ENCODE results near the gene FOXP1. TPM values are rescaled to one million over a fixed set of nuclear protein-coding genes. Genes with fewer than 3 reads are reported as not detected.

Gene FOXP1
- polyA plus RNA-seq, 1 donor (not counting 4 experiments of a cell fraction or from before 2014, with no cell fraction given) = 14.6 TPM

DNA sequence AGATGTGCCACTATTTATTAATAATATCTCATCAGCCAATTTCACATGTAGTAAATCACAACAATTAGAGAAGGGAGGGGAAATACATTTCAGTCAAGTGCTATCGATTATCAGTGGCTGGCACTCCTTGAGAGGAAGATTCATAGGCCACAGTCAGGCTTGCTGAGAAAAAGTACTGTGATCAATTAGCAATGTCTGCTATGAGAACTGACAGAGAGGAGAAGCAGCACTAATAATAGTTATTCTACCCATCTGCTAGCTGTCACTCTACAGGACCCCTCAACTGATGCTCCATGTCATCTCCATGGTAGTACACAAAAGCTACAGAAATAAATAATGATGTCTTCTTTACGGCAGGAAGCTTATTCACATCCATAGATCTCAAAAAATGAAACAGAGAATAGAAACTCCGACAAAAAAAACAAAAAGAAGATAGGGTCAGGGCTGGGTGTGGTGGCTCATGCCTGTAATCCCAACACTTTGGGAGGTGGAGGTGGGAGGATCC is 351.3 kb downstream of the FOXP1 start:
- Histone ChIP-seq H3K9me3 (ENCODE audit: control insufficient read depth, low read depth, low read length) (no peaks in the 10 kb centered on the region), H4K20me1 (ENCODE audit: control insufficient read depth, extremely low read depth, insufficient read depth, low read length) (no peaks in the 10 kb centered on the region), H3K36me3 (ENCODE audit: control insufficient read depth in 2 of 2, extremely low read depth in 1 of 2, insufficient read depth in 2 of 2, low read length in 2 of 2) (no peaks in the 10 kb centered on the region), H3K9me1 (ENCODE audit: control insufficient read depth, extremely low read depth, insufficient read depth, low read length) (no peaks in the 10 kb centered on the region), H2AFZ (ENCODE audit: control insufficient read depth, low read length) (no peak overlapping the region), H3K79me2 (ENCODE audit: control insufficient read depth, insufficient read depth, low read length) (no peaks in the 10 kb centered on the region), H3K4me3 (ENCODE audit: control insufficient read depth in 2 of 3, extremely low read depth in 1 of 3, insufficient read depth in 2 of 3, low read depth in 1 of 3, low read length in 3 of 3) (no peak overlapping the region), H3K4me1 (ENCODE audit: control insufficient read depth, extremely low read depth, insufficient read depth, low read length) (no peaks in the 10 kb centered on the region), H3K9ac (ENCODE audit: control insufficient read depth, extremely low read depth, insufficient read depth, low read length) (no peak overlapping the region), H3K27me3 (ENCODE audit: control insufficient read depth, extremely low read depth, insufficient read depth, low read length) (no peaks in the 10 kb centered on the region), H3K4me2 (ENCODE audit: control insufficient read depth, extremely low read depth, insufficient read depth, low read depth, low read length) (no peak overlapping the region), H3K27ac (ENCODE audit: control insufficient read depth, insufficient read depth, low read length) (no peak overlapping the region)
- no peak for FAIRE-seq
- TF ChIP-seq EZH2 (IDR thresholded peaks at IDR 0.05; ENCODE audit: low read length) = no peak
- TF ChIP-seq, protein P1, sequence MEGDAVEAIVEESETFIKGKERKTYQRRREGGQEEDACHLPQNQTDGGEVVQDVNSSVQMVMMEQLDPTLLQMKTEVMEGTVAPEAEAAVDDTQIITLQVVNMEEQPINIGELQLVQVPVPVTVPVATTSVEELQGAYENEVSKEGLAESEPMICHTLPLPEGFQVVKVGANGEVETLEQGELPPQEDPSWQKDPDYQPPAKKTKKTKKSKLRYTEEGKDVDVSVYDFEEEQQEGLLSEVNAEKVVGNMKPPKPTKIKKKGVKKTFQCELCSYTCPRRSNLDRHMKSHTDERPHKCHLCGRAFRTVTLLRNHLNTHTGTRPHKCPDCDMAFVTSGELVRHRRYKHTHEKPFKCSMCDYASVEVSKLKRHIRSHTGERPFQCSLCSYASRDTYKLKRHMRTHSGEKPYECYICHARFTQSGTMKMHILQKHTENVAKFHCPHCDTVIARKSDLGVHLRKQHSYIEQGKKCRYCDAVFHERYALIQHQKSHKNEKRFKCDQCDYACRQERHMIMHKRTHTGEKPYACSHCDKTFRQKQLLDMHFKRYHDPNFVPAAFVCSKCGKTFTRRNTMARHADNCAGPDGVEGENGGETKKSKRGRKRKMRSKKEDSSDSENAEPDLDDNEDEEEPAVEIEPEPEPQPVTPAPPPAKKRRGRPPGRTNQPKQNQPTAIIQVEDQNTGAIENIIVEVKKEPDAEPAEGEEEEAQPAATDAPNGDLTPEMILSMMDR (optimal IDR thresholded peaks at IDR 0.05 in 1 of 3, IDR thresholded peaks at IDR 0.05 in 1 of 3, conservative IDR thresholded peaks at IDR 0.05 in 1 of 3; ENCODE audit: extremely low read depth in 1 of 3, insufficient read depth in 2 of 3, low read length in 3 of 3) = no peak
- DNase-seq (ENCODE audit: low read depth, low spot score) = no peak
- dilution Hi-C loops (cut with MboI; ENCODE audit: extremely low pct_ligation_motif_present, low sequenced_read_pairs) = no loop called here

DNA sequence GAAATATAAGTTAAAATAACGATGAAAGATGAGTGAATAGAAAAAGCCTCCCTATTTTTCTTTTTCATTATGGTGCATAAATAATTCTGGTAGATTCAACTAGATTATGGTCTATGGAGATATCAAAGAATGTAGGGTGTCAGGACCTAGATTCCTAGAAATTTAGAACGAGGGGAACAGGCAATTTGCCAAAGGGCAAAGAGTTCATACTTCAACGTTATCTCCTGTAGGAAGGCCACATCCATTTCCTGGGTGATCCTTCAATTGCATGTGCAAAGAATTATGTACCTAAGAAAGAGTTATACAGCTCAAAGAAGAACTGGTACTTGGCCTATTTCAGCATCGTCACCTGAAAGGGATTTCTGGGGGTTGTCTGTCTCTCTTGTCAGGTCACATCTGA is 351.8 kb downstream of the FOXP1 start:
- dilution Hi-C loops (cut with MboI; ENCODE audit: extremely low pct_ligation_motif_present, low sequenced_read_pairs) = no loop called here
- H3K36me3 ChIP-seq (ENCODE audit: control insufficient read depth in 2 of 2, extremely low read depth in 1 of 2, insufficient read depth in 2 of 2, low read length in 2 of 2) = no peaks in the 10 kb centered on the region
- no peak for FAIRE-seq
- no peak overlapping the region for H2AFZ ChIP-seq (ENCODE audit: control insufficient read depth, low read length)
- H4K20me1 ChIP-seq (ENCODE audit: control insufficient read depth, extremely low read depth, insufficient read depth, low read length) = no peaks in the 10 kb centered on the region
- H3K9me1 ChIP-seq (ENCODE audit: control insufficient read depth, extremely low read depth, insufficient read depth, low read length) = no peaks in the 10 kb centered on the region
- H3K79me2 ChIP-seq (ENCODE audit: control insufficient read depth, insufficient read depth, low read length) = no peaks in the 10 kb centered on the region
- DNase-seq (ENCODE audit: low read depth, low spot score) = no peak
- no peak overlapping the region for H3K4me2 ChIP-seq (ENCODE audit: control insufficient read depth, extremely low read depth, insufficient read depth, low read depth, low read length)
- H3K9me3 ChIP-seq (ENCODE audit: control insufficient read depth, low read depth, low read length) = no peaks in the 10 kb centered on the region
- no peak overlapping the region for H3K27ac ChIP-seq (ENCODE audit: control insufficient read depth, insufficient read depth, low read length)
- no peak overlapping the region for H3K9ac ChIP-seq (ENCODE audit: control insufficient read depth, extremely low read depth, insufficient read depth, low read length)
- no peaks in the 10 kb centered on the region for H3K4me1 ChIP-seq (ENCODE audit: control insufficient read depth, extremely low read depth, insufficient read depth, low read length)
- no peak overlapping the region for H3K4me3 ChIP-seq (ENCODE audit: control insufficient read depth in 2 of 3, extremely low read depth in 1 of 3, insufficient read depth in 2 of 3, low read depth in 1 of 3, low read length in 3 of 3)
- TF ChIP-seq, protein P1 (optimal IDR thresholded peaks at IDR 0.05 in 1 of 3, IDR thresholded peaks at IDR 0.05 in 1 of 3, conservative IDR thresholded peaks at IDR 0.05 in 1 of 3; ENCODE audit: extremely low read depth in 1 of 3, insufficient read depth in 2 of 3, low read length in 3 of 3) = no peak
- TF ChIP-seq EZH2 (IDR thresholded peaks at IDR 0.05; ENCODE audit: low read length) = no peak
- H3K27me3 ChIP-seq (ENCODE audit: control insufficient read depth, extremely low read depth, insufficient read depth, low read length) = no peaks in the 10 kb centered on the region

All from keratinocyte (primary cell).